K562 (cell line): ENCODE results near the gene FAM120B. TPM values are rescaled to one million over a fixed set of nuclear protein-coding genes. Genes with fewer than 3 reads are reported as not detected.

Experiments used
- ATAC-seq: fragments of 200-7000 bp; cut with Tn5 transposase; 3 replicates; pipeline ENCODE4 v1.9.1; 2020; ENCODE audit warnings: moderate library complexity
- BruUV-seq: library from RNA; stranded (reverse); fragments of 400-500 nt; replicated peaks from 2 replicates; lab custom pipeline; 2021; lab: Mats Ljungman, UMichigan
- CTCF ChIA-PET: fragments of 300-600 bp; formaldehyde crosslinking; extraction: SDS; loops from one replicate; lab custom pipeline; 2021; ENCODE audit warnings: low intra/inter-chr PET ratio; lab: Yijun Ruan, JAX
- POLR2A ChIA-PET: fragments of 300-600, 350-650 bp; sonication (Branson Sonifier 250); formaldehyde crosslinking; extraction: SDS; loops from one replicate; lab custom pipeline; 2021; ENCODE audit warnings: antibody characterized with exemption, inconsistent platforms; lab: Yijun Ruan, JAX
- DNase-seq, 4 experiments: peaks; one replicate each; pipeline versions ENCODE4 v3.0.0 to v3.0.0-alpha.2; 2011 to 2018; ENCODE audit warnings: low spot score in 3 of 4, mixed read lengths in 3 of 4; ENCODE audit errors: extremely low read depth in 1 of 4
- FAIRE-seq: peaks from 2 replicates; lab custom pipeline; 2011; peaks lifted over from hg19 to GRCh38; lab: Jason Lieb, UNC
- H2AFZ ChIP-seq: 2 replicates; pipeline ENCODE4 v1.6.0; 2011; ENCODE audit warnings: low read depth, low read length, control low read depth, inconsistent platforms
- H3K27ac ChIP-seq: fragments of 200-600 bp; 3 replicates; pipeline ENCODE4 v1.8.0; 2011; ENCODE audit warnings: low read depth, mild to moderate bottlenecking, control low read depth, inconsistent platforms, low read length, moderate library complexity, mixed read lengths; ENCODE audit errors: extremely low read depth
- H3K27me3 ChIP-seq, 2 experiments: fragments of 300-600 bp in 1 of 2; 2 replicates in 1 of 2; 3 replicates in 1 of 2; pipeline versions ENCODE4 v1.6.0 to v1.8.0; 2011; ENCODE audit warnings: inconsistent platforms in 2 of 2, low read length in 2 of 2, mild to moderate bottlenecking in 1 of 2, mixed read lengths in 1 of 2, moderate library complexity in 1 of 2; ENCODE audit not compliant: control insufficient read depth in 2 of 2, insufficient read depth in 2 of 2
- H3K36me3 ChIP-seq: fragments of 300-600 bp; 3 replicates; pipeline ENCODE4 v1.8.0; 2011; ENCODE audit warnings: mild to moderate bottlenecking, low read length, inconsistent platforms; ENCODE audit not compliant: control insufficient read depth, insufficient read depth
- H3K4me1 ChIP-seq, 2 experiments: fragments of 200-600 bp in 1 of 2; replicated peaks in 1 of 2; 2 replicates in 1 of 2; 3 replicates in 1 of 2; pipeline versions ENCODE4 v1.5.1 to v1.8.0; 2011; ENCODE audit warnings: inconsistent platforms in 2 of 2, low read length in 2 of 2, mild to moderate bottlenecking in 1 of 2, mixed read lengths in 1 of 2, moderate library complexity in 1 of 2; ENCODE audit not compliant: control insufficient read depth in 2 of 2, insufficient read depth in 2 of 2
- H3K4me2 ChIP-seq: 2 replicates; pipeline ENCODE4 v1.6.1; 2011; ENCODE audit warnings: low read length, control low read depth, inconsistent platforms, mixed read lengths; ENCODE audit not compliant: insufficient read depth
- H3K4me3 ChIP-seq: fragments of 200-600 bp; sonication (generic), shearing (Covaris generic); 2 replicates; pipeline ENCODE4 v1.5.1; 2016; ENCODE audit warnings: control low read depth, inconsistent platforms
- H3K79me2 ChIP-seq: fragments of 200-600 bp; 3 replicates; pipeline ENCODE4 v1.8.0; 2011; ENCODE audit warnings: low read length, inconsistent platforms; ENCODE audit not compliant: control insufficient read depth, insufficient read depth
- H3K9ac ChIP-seq, 2 experiments: 2 replicates each; pipeline versions ENCODE4 v1.6.0 to v1.6.1; 2011; ENCODE audit warnings: low read depth in 2 of 2, low read length in 2 of 2, control low read depth in 1 of 2, inconsistent platforms in 1 of 2, mild to moderate bottlenecking in 1 of 2, mixed read lengths in 1 of 2; ENCODE audit not compliant: insufficient read depth in 1 of 2
- H3K9me1 ChIP-seq: one replicate; pipeline ENCODE4 v1.6.0; 2011; ENCODE audit warnings: inconsistent platforms, mild to moderate bottlenecking, low read length, moderate library complexity; ENCODE audit not compliant: control insufficient read depth, insufficient read depth
- H3K9me3 ChIP-seq: replicated peaks from 2 replicates; pipeline ENCODE4 v1.5.1; 2011; ENCODE audit warnings: low read depth, low read length, inconsistent platforms; ENCODE audit not compliant: control insufficient read depth, insufficient read depth
- H4K20me1 ChIP-seq: replicated peaks from 2 replicates; pipeline ENCODE4 v1.6.1; 2011; ENCODE audit warnings: low read length, inconsistent platforms, mixed read lengths; ENCODE audit not compliant: control insufficient read depth, insufficient read depth
- ETS2 ChIP-seq: IDR thresholded peaks from 2 replicates; pipeline ENCODE4 v1.6.1; 2016; ENCODE audit warnings: borderline replicate concordance, missing genetic modification characterization, mild to moderate bottlenecking, moderate library complexity, missing compliant biosample characterization; ENCODE audit not compliant: poor library complexity, severe bottlenecking
- HOXB6 ChIP-seq: fragments of 250-450 bp; sonication (Bioruptor Pico); IDR thresholded peaks from 2 replicates; pipeline ENCODE4 v1.5.1; 2022; ENCODE audit warnings: mild to moderate bottlenecking, borderline replicate concordance
- KLF6 ChIP-seq: fragments of 250-450 bp; sonication (Bioruptor Pico); IDR thresholded peaks from 2 replicates; pipeline ENCODE4 v1.4.0; 2020; ENCODE audit warnings: mild to moderate bottlenecking, moderate library complexity, borderline replicate concordance
- MIER1 ChIP-seq: fragments of 450-650 bp; IDR thresholded peaks from 2 replicates; pipeline ENCODE4 v1.6.1; 2016; ENCODE audit warnings: antibody characterized with exemption, mild to moderate bottlenecking, low read depth
- MLX ChIP-seq, 2 experiments: fragments of 450-650 bp in 1 of 2; sonication (generic) in 1 of 2; formaldehyde crosslinking; conservative IDR thresholded peaks; 2 replicates each; pipeline versions ENCODE4 v1.4.0 to v1.8.1; 2020 to 2022; ENCODE audit warnings: mild to moderate bottlenecking in 1 of 2, missing genetic modification reagents in 1 of 2
- MTF1 ChIP-seq: fragments of 250-450 bp; sonication (Bioruptor Pico); IDR thresholded peaks from 2 replicates; pipeline ENCODE4 v1.9.0; 2021; ENCODE audit warnings: moderate library complexity, mild to moderate bottlenecking, inconsistent platforms, borderline replicate concordance
- MYNN ChIP-seq, 2 experiments: sonication (generic); formaldehyde crosslinking in 1 of 2; IDR thresholded peaks; 2 replicates each; pipeline versions ENCODE4 v1.5.0 to v1.6.1; 2016 to 2020; ENCODE audit warnings: antibody characterized with exemption in 1 of 2, missing genetic modification reagents in 1 of 2
- NCOA2 ChIP-seq, 2 experiments: fragments of 450-650 bp; IDR thresholded peaks; 2 replicates each; pipeline ENCODE4 v1.6.1; 2018; ENCODE audit warnings: mild to moderate bottlenecking in 2 of 2, moderate library complexity in 1 of 2; ENCODE audit not compliant: partially characterized antibody in 2 of 2
- SMARCE1 ChIP-seq: fragments of 450-650 bp; IDR thresholded peaks from 2 replicates; pipeline ENCODE4 v1.7.1; 2016; ENCODE audit warnings: mild to moderate bottlenecking
- SNAPC5 ChIP-seq: fragments of 250-450 bp; sonication (Bioruptor Pico); IDR thresholded peaks from 2 replicates; pipeline ENCODE4 v1.8.0; 2021; ENCODE audit warnings: moderate library complexity, mild to moderate bottlenecking, inconsistent platforms
- TCFL5 ChIP-seq: fragments of 250-450 bp; sonication (Bioruptor Pico); conservative IDR thresholded peaks from 2 replicates; pipeline ENCODE4 v1.6.1; 2021; ENCODE audit warnings: mild to moderate bottlenecking, moderate library complexity, matching md5 sums
- ZBED1 ChIP-seq: IDR thresholded peaks from 2 replicates; pipeline ENCODE4 v1.6.1; 2014
- WGBS: fragments of 100-300 bp; shearing (Covaris generic); methylation state at CpG from one replicate; pipeline ENCODE4 v1.1.6; 2016; ENCODE audit warnings: low coverage, mixed read lengths; ENCODE audit not compliant: insufficient coverage; ENCODE audit errors: missing lambda C conversion rate; 5-methylcytosine and 5-hydroxymethylcytosine counted together
- in situ Hi-C: fragments of 300-500 bp; cut with MboI; formaldehyde crosslinking; loops from 4 replicates; pipeline ENCODE4 v1.15.0; 2018; ENCODE audit warnings: inconsistent platforms, mixed read lengths
- intact Hi-C: fragments of 100-400 bp; cut with micrococcal nuclease; formaldehyde crosslinking; loops from 2 replicates; pipeline ENCODE4 v1.14.2; 2022
- polyA plus RNA-seq, 8 experiments: library from polyadenylated mRNA; depleted of rRNA in 4 of 8; stranded (reverse) in 5 of 8; unstranded in 3 of 8; fragments of >200 nt; fragmentation: Nextera tagmentation in 2 of 8; fragmentation: Illumina TruSeq in 1 of 8; extraction: Ambion mirVana in 2 of 8; extraction: Trizol in 1 of 8; gene quantifications; 2 replicates each; pipeline versions ENCODE4 v1.2.1 to v1.2.3, GENCODE V29; 2011 to 2014; ENCODE audit warnings: inconsistent platforms in 1 of 8, missing spikeins in 1 of 8
- total RNA-seq, 7 experiments: library from RNA; depleted of rRNA in 6 of 7; stranded (reverse); fragments of >200 nt in 6 of 7; fragmentation: Illumina TruSeq in 2 of 7; extraction: Trizol in 2 of 7; gene quantifications; 2 replicates each; pipeline versions ENCODE4 v1.2.1 to v1.2.3, GENCODE V29; 2011 to 2021; ENCODE audit warnings: low replicate concordance in 1 of 7
- TF ChIP-seq, protein P1 (sequence below), 2 experiments: fragments of 450-650 bp in 1 of 2; sonication (generic) in 1 of 2; formaldehyde crosslinking in 1 of 2; IDR thresholded peaks in 1 of 2; conservative IDR thresholded peaks in 1 of 2; 2 replicates each; pipeline versions ENCODE4 v1.6.1 to v1.8.1; 2016 to 2023; ENCODE audit warnings: mild to moderate bottlenecking in 2 of 2, moderate library complexity in 2 of 2, inconsistent platforms in 1 of 2, missing genetic modification reagents in 1 of 2

The FAM120B gene
- total and polyA plus RNA-seq, 9 of the 15 experiments (the other 6 are each of a cell fraction or from before 2014, with no cell fraction given) = 3.5 to 22.6 (median 14.7) TPM

DNA sequence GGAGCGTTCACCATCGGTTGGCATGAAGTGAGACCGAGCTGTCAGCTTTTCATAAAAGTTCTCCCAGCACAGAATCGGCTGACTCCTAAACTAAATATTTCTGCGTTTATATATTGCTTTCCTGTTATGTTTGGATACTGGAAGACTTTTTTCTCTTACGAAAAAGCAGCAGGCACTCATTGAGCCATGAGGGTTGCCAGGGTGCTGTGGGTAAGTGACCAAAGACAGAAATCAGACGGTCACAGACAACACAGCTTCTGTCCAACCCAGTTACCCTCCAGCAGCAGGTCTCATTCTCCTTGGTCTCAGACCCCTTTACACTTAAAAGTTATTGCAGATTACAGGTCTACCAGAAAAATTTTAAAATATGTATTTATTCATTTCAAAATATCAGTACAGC is 113.7 kb downstream of the FAM120B start:
- H3K27ac ChIP-seq = no peak overlapping the region
- POLR2A ChIA-PET = interaction anchor here (1.9 kb wide), 1 partner anchor 12 kb away, joined by 7 read pairs; no protein-coding TSS in a partner anchor

DNA sequence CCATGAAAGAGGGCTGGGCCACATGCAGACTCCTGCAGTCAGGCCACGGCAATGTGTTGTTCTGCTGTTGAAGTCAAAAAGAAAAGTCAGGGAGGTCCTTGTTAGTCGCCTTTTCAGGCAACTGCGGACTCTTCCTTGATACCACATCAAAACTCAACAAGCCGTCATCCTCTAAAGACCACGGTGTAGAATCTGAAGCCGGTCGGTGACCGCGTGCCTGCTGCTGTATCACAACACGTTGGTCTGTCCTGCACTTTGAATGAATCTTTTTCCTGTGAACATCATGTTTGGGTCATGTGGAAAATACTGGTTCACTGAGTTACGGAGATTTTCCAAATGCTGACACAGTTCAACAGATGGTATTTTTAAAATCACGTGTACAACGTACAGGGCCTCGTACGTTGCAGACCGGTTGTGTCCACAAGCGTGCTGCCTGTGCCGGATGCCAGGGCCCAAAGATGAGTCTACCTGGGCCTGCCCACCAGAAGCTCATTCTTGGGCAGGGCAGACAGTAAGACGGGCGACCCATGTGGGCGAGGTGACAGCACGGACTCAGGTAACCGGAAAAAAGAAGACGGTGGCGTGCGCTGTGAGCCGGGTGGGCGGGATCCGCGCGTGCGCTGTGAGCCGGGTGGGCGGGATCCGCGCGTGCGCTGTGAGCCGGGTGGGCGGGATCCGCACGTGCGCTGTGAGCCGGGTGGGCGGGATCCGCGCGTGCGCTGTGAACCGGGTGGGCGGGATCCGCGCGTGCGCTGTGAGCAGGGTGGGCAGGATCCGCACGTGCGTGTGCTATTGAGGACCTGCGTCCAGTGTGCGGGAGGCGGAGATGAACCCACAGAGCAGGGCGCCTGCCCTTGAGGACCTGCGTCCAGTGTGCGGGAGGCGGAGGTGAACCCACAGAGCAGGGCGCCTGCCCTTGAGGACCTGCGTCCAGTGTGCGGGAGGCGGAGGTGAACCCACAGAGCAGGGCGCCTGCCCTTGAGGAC is 114.5 kb downstream of the FAM120B start:
- Histone ChIP-seq H2AFZ (no peak overlapping the region), H3K27me3 (peaks cover 64 to 87% of the 10 kb centered on the region in 2 experiments), H3K9me3 (no peaks in the 10 kb centered on the region), H4K20me1 (no peaks in the 10 kb centered on the region), H3K36me3 (no peaks in the 10 kb centered on the region), H3K4me3 (no peak overlapping the region), H3K4me2 (no peak overlapping the region), H3K27ac (no peak overlapping the region), H3K4me1 (peaks cover 0 to 9% of the 10 kb centered on the region in 2 experiments; a peak in 1 of 5 replicates), H3K79me2 (no peaks in the 10 kb centered on the region), H3K9ac (no peak overlapping the region), H3K9me1 (no peaks in the 10 kb centered on the region)
- POLR2A ChIA-PET = interaction anchor here (1.9 kb wide), 1 partner anchor 11 kb away, joined by 7 read pairs; no protein-coding TSS in a partner anchor
- ATAC-seq (no peak), FAIRE-seq (no peak), DNase-seq (no peak)
- intact Hi-C loops = no loop called here
- CTCF ChIA-PET = no interaction called here
- 41% methylated on average over 48 of the region's 70 CpGs for WGBS
- in situ Hi-C loops = no loop called here
- BruUV-seq = no TSS peak
- TF ChIP-seq TCFL5 (CRISPR knock-in tag) = no peak
- TF ChIP-seq ETS2 (tag) = no peak
- no peak for TF ChIP-seq KLF6 (CRISPR knock-in tag)
- TF ChIP-seq MIER1 = no peak
- TF ChIP-seq MYNN (IDR thresholded peaks at IDR 0.05) = no peak
- TF ChIP-seq MYNN (CRISPR knock-in tag; IDR thresholded peaks at IDR 0.05) = no peak
- no peak for TF ChIP-seq MLX (CRISPR knock-in tag; conservative IDR thresholded peaks at IDR 0.05)
- no peak for TF ChIP-seq MTF1
- no peak for TF ChIP-seq SNAPC5 (CRISPR knock-in tag)
- TF ChIP-seq, protein P1, sequence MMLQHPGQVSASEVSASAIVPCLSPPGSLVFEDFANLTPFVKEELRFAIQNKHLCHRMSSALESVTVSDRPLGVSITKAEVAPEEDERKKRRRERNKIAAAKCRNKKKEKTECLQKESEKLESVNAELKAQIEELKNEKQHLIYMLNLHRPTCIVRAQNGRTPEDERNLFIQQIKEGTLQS (IDR thresholded peaks at IDR 0.05) = no peak
- TF ChIP-seq, protein P1 (CRISPR knock-in tag; conservative IDR thresholded peaks at IDR 0.05) = no peak

More for the DNA sequence above, 113.7 kb downstream of the FAM120B start:
- no peaks in the 10 kb centered on the region for H3K9me3 ChIP-seq
- no peaks in the 10 kb centered on the region for H3K36me3 ChIP-seq
- peaks cover 62 to 88% of the 10 kb centered on the region in 2 experiments for H3K27me3 ChIP-seq
- no peak for DNase-seq
- H3K79me2 ChIP-seq = no peaks in the 10 kb centered on the region
- BruUV-seq = no TSS peak
- in situ Hi-C loops = no loop called here
- peaks cover 0 to 9% of the 10 kb centered on the region in 2 experiments; a peak in 1 of 5 replicates for H3K4me1 ChIP-seq
- no peak for TF ChIP-seq NCOA2 (IDR thresholded peaks at IDR 0.05; ENCODE audit: partially characterized antibody in 2 of 2)
- no peak for TF ChIP-seq ZBED1
- no peak for TF ChIP-seq SMARCE1
- TF ChIP-seq HOXB6 = no peak
- CTCF ChIA-PET = no interaction called here
- intact Hi-C loops = no loop called here
- no peaks in the 10 kb centered on the region for H3K9me1 ChIP-seq
- no peak overlapping the region for H2AFZ ChIP-seq
- H3K9ac ChIP-seq = no peak overlapping the region
- WGBS = under 1% methylated on average over 7 of the region's 7 CpGs
- H4K20me1 ChIP-seq = no peaks in the 10 kb centered on the region
- H3K4me2 ChIP-seq = no peak overlapping the region
- H3K4me3 ChIP-seq = no peak overlapping the region
- FAIRE-seq = no peak
- ATAC-seq = no peak
